ENCODE measurements around the gene GPC6.

DNA sequence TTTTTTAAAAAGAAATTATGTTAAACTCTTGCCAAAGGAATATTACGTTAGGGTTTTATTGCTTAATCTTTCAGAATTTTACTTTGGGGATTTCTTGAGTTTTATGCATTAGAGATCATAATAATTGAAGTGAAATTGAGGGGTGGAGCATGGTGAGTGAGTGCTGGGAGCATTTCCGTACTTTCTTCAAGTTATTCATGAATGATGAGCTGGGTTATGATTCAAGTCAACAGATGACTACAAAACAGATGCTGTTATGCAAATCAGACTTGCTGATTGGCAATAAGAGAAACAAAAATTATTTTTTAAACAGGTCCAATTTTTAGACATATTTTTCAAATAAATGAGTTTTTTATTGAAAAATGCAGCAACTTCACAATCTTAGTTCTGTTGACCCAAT, 748.6 kb downstream of the GPC6 start:
- TF ChIP-seq EZH2phosphoT487 (IDR thresholded peaks at IDR 0.05; ENCODE audit: insufficient read depth, low read depth) (no peak), EZH2 (IDR thresholded peaks at IDR 0.05; ENCODE audit: insufficient read depth, poor library complexity, severe bottlenecking) (no peak)

Measured in GM23248 (cell line).